ENCODE measurements around the gene ANO2.

Gene ANO2

GRCh38 chr12:5713599-5714081, 231.4 kb downstream of the ANO2 start:
- H3K4me3 ChIP-seq (ENCODE audit: low read length), result no peak overlapping the region
- DNase-seq (ENCODE audit: low read depth), result no peak
- TF ChIP-seq CTCF (IDR thresholded peaks at IDR 0.05; ENCODE audit: insufficient read depth, low read depth, low read length, missing control alignments), result no peak

GRCh38 chr12:5710260-5710878, 234.7 kb downstream of the ANO2 start:
- TF ChIP-seq CTCF (IDR thresholded peaks at IDR 0.05; ENCODE audit: insufficient read depth, low read depth, low read length, missing control alignments), result no peak
- DNase-seq (ENCODE audit: low read depth), result no peak
- no peak overlapping the region for H3K4me3 ChIP-seq (ENCODE audit: low read length)

GRCh38 chr12:5708371-5708770, 236.7 kb downstream of the ANO2 start:
- no peak for DNase-seq (ENCODE audit: low read depth)
- no peak overlapping the region for H3K4me3 ChIP-seq (ENCODE audit: low read length)
- no peak for TF ChIP-seq CTCF (IDR thresholded peaks at IDR 0.05; ENCODE audit: insufficient read depth, low read depth, low read length, missing control alignments)

- no peak for TF ChIP-seq CTCF (IDR thresholded peaks at IDR 0.05; ENCODE audit: insufficient read depth, low read depth, low read length, missing control alignments)
- DNase-seq (ENCODE audit: low read depth), result no peak
- H3K4me3 ChIP-seq (ENCODE audit: low read length), result no peak overlapping the region
These were observed 238.8 kb downstream of the ANO2 start for GRCh38 chr12:5706247-5706646.

GRCh38 chr12:5705791-5706190, 239.3 kb downstream of the ANO2 start:
- DNase-seq (ENCODE audit: low read depth), result no peak
- TF ChIP-seq CTCF (IDR thresholded peaks at IDR 0.05; ENCODE audit: insufficient read depth, low read depth, low read length, missing control alignments), result no peak
- no peak overlapping the region for H3K4me3 ChIP-seq (ENCODE audit: low read length)

GRCh38 chr12:5694759-5695409, 250.2 kb downstream of the ANO2 start:
- TF ChIP-seq CTCF (IDR thresholded peaks at IDR 0.05; ENCODE audit: insufficient read depth, low read depth, low read length, missing control alignments), result no peak
- no peak for DNase-seq (ENCODE audit: low read depth)
- no peak overlapping the region for H3K4me3 ChIP-seq (ENCODE audit: low read length)

- no peak for DNase-seq (ENCODE audit: low read depth)
- TF ChIP-seq CTCF (IDR thresholded peaks at IDR 0.05; ENCODE audit: insufficient read depth, low read depth, low read length, missing control alignments), result no peak
- H3K4me3 ChIP-seq (ENCODE audit: low read length), result no peak overlapping the region
These were observed 252.2 kb downstream of the ANO2 start for GRCh38 chr12:5692850-5693249.

Data from epithelial cell of esophagus (primary cell).